ENCODE measurements around the gene CDK15.

- TF ChIP-seq CTCF (IDR thresholded peaks at IDR 0.05) = no peak
- no peak for TF ChIP-seq POLR2AphosphoS5 (IDR thresholded peaks at IDR 0.05)
- no peak for TF ChIP-seq POLR2A (IDR thresholded peaks at IDR 0.05)
- TF ChIP-seq EP300 (IDR thresholded peaks at IDR 0.05) = no peak
These were observed 110.2 kb downstream of the CDK15 start for GRCh38 chr2:201916565-201916964.

Data from gastroesophageal sphincter (tissue), 3 donors.